HFF-Myc (cell line): ENCODE measurements around the gene PSME3.
"Not testable (repeated sequence)": the region's sequence is repeated elsewhere in the genome, so short reads cannot be mapped to it uniquely, and the experiment has no call there.

ENCODE experiments used
- DNase-seq: peaks from one replicate; pipeline ENCODE4 v3.0.0-alpha.2; 2011; ENCODE audit warnings: low read depth; ENCODE audit errors: extremely low read depth
- H3K4me3 ChIP-seq: replicated peaks from 2 replicates; pipeline ENCODE4 v1.5.1; 2011; ENCODE audit warnings: low read depth, mild to moderate bottlenecking, control low read depth, low read length
- CTCF ChIP-seq: IDR thresholded peaks from 2 replicates; pipeline ENCODE4 v1.5.1; 2012; ENCODE audit warnings: mild to moderate bottlenecking, low read depth, low read length, control low read depth; ENCODE audit errors: missing control alignments

Gene PSME3

DNA sequence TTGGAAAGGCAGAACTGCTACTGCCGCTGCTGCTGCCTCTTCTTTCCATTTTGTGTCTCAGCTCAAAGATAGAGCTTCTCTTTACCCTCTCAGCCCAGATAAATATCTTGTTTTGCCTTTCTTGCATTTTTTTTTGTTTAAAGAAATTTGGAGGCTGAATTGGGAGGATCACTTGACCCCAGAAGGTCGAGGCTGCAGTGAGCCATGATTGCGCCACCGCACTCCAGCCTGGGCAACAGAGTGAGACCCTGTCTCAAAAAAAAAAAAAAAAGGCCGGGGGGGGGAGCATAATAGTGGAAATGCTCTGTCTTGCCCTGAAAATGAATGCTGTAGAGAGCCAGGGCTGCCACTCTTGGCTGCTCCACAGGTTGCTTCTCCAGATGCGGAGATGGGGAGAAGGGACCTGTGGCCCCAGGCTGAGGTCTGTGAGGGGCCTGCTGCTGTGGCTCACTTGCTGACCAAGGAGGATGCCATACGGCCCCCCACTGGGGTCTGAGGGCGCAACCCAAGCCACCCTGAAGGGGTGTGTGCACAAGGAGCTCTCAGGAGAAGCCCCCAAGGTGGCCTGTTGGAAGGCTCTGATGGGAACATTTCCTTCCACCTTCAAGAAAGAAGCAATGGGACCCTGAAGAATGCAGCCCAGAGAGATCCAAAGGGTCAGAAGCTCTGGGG is 45.9 kb downstream of the PSME3 start:
- no peak for TF ChIP-seq CTCF
- DNase-seq, result no peak
- H3K4me3 ChIP-seq, result no peak overlapping the region

DNA sequence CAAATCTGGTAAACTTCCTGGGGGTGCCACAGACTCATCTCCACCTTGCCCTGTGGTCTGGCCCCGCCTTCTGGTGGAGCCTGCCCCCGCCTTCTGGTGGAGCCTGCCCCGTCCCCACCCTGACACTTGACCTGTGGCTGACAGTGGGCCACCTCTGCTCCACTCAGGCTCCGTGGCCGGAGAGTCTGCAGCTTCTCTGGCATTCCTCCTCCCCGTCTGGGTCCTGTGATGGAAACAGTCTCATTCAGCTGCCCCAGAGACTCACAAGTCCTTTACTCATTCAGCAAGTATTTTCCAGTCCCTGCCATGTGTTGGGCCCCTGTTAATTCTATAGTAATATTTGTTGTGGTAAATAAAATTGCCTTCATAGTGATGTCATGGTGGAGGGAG is 46.4 kb downstream of the PSME3 start:
- no peak overlapping the region for H3K4me3 ChIP-seq
- TF ChIP-seq CTCF, result no peak
- DNase-seq, result no peak

GRCh38 chr17:42880776-42881310 is 47.6 kb downstream of the PSME3 start:
- H3K4me3 ChIP-seq, result no peak overlapping the region
- DNase-seq, result no peak
- no peak for TF ChIP-seq CTCF

GRCh38 chr17:42881706-42882105 is 48.5 kb downstream of the PSME3 start:
- not testable (repeated sequence) for DNase-seq, H3K4me3 ChIP-seq

GRCh38 chr17:42882166-42882565 is 49.0 kb downstream of the PSME3 start:
- no peak overlapping the region for H3K4me3 ChIP-seq
- no peak for TF ChIP-seq CTCF
- DNase-seq, result no peak

DNA sequence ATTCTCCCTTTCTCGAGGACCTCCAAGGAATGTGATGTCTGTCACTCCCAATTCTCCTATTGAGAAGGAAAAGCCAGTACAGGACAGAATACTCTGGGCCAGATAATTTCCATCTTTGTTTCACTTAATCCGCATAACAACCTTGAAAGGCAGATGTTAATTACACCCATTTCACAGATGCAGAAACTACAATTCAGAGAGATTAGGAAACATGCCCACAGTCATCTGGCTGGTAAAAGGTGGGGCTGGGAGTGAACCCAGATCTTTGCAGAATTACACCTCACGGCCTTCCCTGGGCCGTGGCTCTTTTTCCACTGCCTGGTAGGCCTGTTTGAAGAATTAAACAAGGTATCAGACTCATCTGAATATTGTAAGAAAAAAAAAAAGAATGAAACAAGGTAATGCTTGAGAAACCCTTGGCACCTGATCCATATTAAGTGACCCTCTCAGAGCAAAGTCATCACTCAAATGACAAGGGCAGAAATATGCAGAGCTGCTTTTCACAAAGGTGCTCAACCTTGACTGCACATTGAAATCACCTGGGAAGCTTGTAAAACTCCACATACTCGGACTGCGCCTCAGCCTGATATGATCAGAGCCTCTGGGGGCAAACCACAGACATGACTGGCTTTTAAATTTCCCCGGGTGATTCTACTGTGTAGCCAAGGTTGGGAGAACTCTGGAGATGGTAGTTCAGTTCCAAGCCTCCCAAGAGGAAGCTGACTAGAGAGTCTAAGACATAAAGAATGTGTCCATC is 50.8 kb downstream of the PSME3 start:
- no peak for DNase-seq
- no peak overlapping the region for H3K4me3 ChIP-seq
- TF ChIP-seq CTCF, result no peak

- H3K4me3 ChIP-seq, DNase-seq: not testable (repeated sequence)
These were observed 52.6 kb downstream of the PSME3 start for GRCh38 chr17:42885806-42886205.
